Right lobe of liver (tissue), 6 donors: ENCODE measurements around the gene GGT6. TPM values are rescaled to one million over a fixed set of nuclear protein-coding genes. Genes with fewer than 3 reads are reported as not detected.

Source experiments
- ATAC-seq, 4 donors: fragments of 200-7000 bp; cut with Tn5 transposase; one replicate each; pipeline ENCODE4 v1.9.1; 2020; ENCODE audit warnings: mild to moderate bottlenecking in 4 of 4, moderate library complexity in 4 of 4
- DNase-seq, 3 donors: peaks; one replicate each; pipeline ENCODE4 v3.0.0-alpha.2; 2020
- H3K27ac ChIP-seq, 3 donors: fragments of 200-600 bp; one replicate each; pipeline ENCODE4 v1.8.0; 2022
- H3K27me3 ChIP-seq, 2 donors: fragments of 200-600 bp; one replicate each; pipeline ENCODE4 v1.8.0; 2022
- H3K36me3 ChIP-seq, 4 donors: fragments of 200-600 bp; sonication (generic) in 1 of 4; one replicate each; pipeline versions ENCODE4 v1.5.1 to v1.8.0; 2017 to 2022; ENCODE audit warnings: control low read depth in 1 of 4
- H3K4me1 ChIP-seq, 4 donors: fragments of 200-600 bp; sonication (generic) in 1 of 4; one replicate each; pipeline versions ENCODE4 v1.5.1 to v1.8.0; 2017 to 2022; ENCODE audit warnings: control low read depth in 1 of 4
- H3K4me3 ChIP-seq, 3 donors: fragments of 200-600 bp; one replicate each; pipeline ENCODE4 v1.8.0; 2022
- H3K9me3 ChIP-seq, 4 donors: fragments of 200-600 bp; sonication (generic) in 1 of 4; one replicate each; pipeline versions ENCODE4 v1.5.1 to v1.8.0; 2017 to 2022; ENCODE audit warnings: control low read depth in 1 of 4
- CTCF ChIP-seq, 4 donors: fragments of 200-600 bp in 3 of 4; fragments of 450-650 bp in 1 of 4; IDR thresholded peaks; one replicate each; pipeline versions ENCODE4 v1.5.1 to v1.8.0; 2016 to 2022; ENCODE audit warnings: antibody characterized with exemption in 4 of 4, mild to moderate bottlenecking in 2 of 4
- POLR2A ChIP-seq: fragments of 450-650 bp; IDR thresholded peaks from one replicate; pipeline ENCODE4 v1.6.1; 2017; ENCODE audit warnings: antibody characterized with exemption, mild to moderate bottlenecking
- WGBS: methylation state at CpG from one replicate; pipeline ENCODE4 v1.1.6; 2018; ENCODE audit warnings: low coverage, low lambda C conversion rate; ENCODE audit not compliant: insufficient coverage; ENCODE audit errors: missing lambda C conversion rate; 5-methylcytosine and 5-hydroxymethylcytosine counted together
- intact Hi-C, 2 donors: fragments of 100-400 bp; cut with DNase I; formaldehyde crosslinking; loops; one replicate each; pipeline versions ENCODE4 v1.11.2 to v1.14.1; 2022
- total RNA-seq, 6 experiments: library from RNA; depleted of rRNA in 2 of 6; stranded (reverse); fragments of >200 nt in 2 of 6; fragmentation: NEBNext Ultra II Directional in 3 of 6; extraction: Animal tissue kit (Norgen Biotek cat#: 25700) in 3 of 6; gene quantifications; one replicate each; pipeline versions ENCODE4 v1.1.0 to v1.2.4, GENCODE V29; 2016 to 2023
- donor health status: DM: no; HTN: yes; CAD: no.
- donor health status: DM: no; HTN: no; CAD: no.
- donor health status: DM: no; HTN: no; CAD: no.
- donor health status: DM: no; HTN: yes; CAD: no.
- donor health status: DM: no; HTN: yes; CAD: no.

Gene GGT6
- total RNA-seq, 6 experiments from 2014 or later: 0.09 to 0.92 (median 0.27) TPM

DNA sequence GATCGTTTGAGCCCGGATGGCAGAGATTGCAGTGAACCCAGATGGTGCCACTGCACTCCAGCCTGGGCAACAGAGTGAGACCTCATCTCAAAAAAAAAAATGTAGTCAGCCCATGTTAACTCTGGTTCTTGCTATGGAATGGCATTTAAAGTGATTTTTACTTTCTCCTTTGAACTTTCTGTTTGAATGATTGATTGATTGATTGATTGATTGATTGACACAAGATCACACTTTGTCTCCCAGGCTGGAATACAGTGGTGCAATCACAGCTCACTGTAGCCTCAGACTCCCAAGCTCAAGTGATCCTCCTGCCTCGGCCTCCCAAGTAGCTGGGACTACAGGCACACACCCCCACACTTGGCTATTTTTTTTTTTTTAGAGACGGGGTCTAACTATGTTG, 40.9 kb upstream of the GGT6 start:
- TF ChIP-seq POLR2A (no peak), CTCF (IDR thresholded peaks at IDR 0.05) (no peak)
- ATAC-seq: no peak
- Histone ChIP-seq H3K4me3 (no peak overlapping the region), H3K4me1 (no peaks in the 10 kb centered on the region), H3K27ac (no peak overlapping the region), H3K36me3 (no peaks in the 10 kb centered on the region), H3K9me3 (no peaks in the 10 kb centered on the region), H3K27me3 (no peaks in the 10 kb centered on the region)
- intact Hi-C loops: no loop called here
- no peak for DNase-seq
- 80% methylated on average over 2 of the region's 4 CpGs for WGBS

DNA sequence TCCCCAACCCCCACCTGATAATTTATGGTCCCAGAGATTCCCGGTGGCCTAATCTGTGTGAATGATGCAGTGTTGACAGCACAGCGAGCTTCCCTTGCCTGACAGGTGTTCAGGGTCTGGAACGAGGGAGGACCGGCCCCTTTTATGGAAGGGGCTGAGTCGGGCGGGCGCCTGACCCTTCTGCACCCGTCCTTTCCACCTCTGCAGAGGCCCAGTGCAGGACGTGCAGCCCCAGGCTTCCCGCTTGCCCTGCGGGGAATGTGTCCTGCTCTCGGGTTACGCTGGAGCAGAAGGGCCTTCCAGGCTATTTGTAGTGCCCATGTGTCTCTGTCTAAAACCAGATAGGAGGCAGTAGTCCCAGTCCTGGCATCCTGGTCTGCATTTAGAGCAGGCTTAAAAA, 40.2 kb upstream of the GGT6 start:
- WGBS: no CpG with 5 or more reads among the region's 13 CpGs
- no peak for TF ChIP-seq POLR2A
- no peak for TF ChIP-seq CTCF (IDR thresholded peaks at IDR 0.05)
- no peaks in the 10 kb centered on the region for H3K27me3 ChIP-seq
- H3K4me3 ChIP-seq: no peak overlapping the region
- no peaks in the 10 kb centered on the region for H3K36me3 ChIP-seq
- DNase-seq: no peak
- no peak for ATAC-seq
- intact Hi-C loops: no loop called here
- no peaks in the 10 kb centered on the region for H3K4me1 ChIP-seq
- H3K27ac ChIP-seq: no peak overlapping the region
- H3K9me3 ChIP-seq: no peaks in the 10 kb centered on the region

DNA sequence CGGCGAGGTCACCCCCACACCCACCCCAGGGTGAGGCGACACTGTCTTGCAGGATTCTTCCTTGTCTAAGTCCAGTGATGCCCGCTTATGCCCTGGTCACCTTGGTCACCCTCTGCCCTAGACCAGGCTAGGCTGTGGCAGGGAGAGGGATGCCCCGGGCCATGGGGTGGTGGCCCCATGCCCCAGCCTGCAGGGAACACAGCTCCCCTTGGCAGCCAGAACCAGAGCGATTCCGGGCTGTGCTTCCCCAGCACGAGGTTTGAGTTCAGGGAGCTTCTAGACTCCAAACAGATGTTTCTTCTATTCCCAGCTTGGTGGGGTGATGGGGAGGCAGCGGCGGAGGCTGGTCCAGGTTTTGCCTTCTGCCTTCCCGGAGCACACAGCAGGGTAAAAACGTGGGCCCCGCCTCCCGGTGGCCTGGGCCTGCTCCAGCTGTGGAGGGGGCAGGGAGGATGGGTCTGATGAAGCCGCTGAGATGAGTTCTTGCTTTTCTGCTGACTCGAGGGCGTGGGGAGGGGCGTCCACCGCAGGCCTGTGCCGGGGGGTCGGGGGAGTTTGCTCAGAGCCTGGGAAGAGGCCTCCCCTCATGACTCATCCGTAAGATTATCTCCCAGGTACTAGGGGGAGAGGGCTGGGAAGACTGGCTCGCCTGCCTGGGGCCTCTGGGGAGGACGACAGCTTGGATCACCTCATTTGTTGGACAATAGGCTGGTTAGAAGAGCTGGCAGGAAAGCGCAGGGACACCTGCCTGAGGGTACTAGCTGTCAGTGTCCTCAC, 39.3 kb upstream of the GGT6 start:
- intact Hi-C loops: no loop called here
- no peak for TF ChIP-seq CTCF (IDR thresholded peaks at IDR 0.05)
- no peak for TF ChIP-seq POLR2A
- Histone ChIP-seq H3K4me1 (no peaks in the 10 kb centered on the region), H3K36me3 (no peaks in the 10 kb centered on the region), H3K9me3 (no peaks in the 10 kb centered on the region), H3K27me3 (no peaks in the 10 kb centered on the region), H3K4me3 (no peak overlapping the region), H3K27ac (no peak overlapping the region)
- DNase-seq (no peak), ATAC-seq (peak in 1 of 4 donors; percentile 12)
- WGBS: 24% methylated on average over 10 of the region's 25 CpGs

GRCh38 chr17:4598776-4599504, 38.6 kb upstream of the GGT6 start:
- no peaks in the 10 kb centered on the region for H3K4me1 ChIP-seq
- 57% methylated on average over 4 of the region's 20 CpGs for WGBS
- H3K4me3 ChIP-seq: no peak overlapping the region
- intact Hi-C loops: no loop called here
- H3K9me3 ChIP-seq: no peaks in the 10 kb centered on the region
- H3K36me3 ChIP-seq: no peaks in the 10 kb centered on the region
- no peaks in the 10 kb centered on the region for H3K27me3 ChIP-seq
- ATAC-seq (peak in 1 of 4 donors; percentile 33), DNase-seq (no peak)
- TF ChIP-seq CTCF (IDR thresholded peaks at IDR 0.05) (no peak), POLR2A (no peak)
- H3K27ac ChIP-seq: no peak overlapping the region
